T-cell (primary cell): ENCODE results near the gene DDX19B. TPM values are rescaled to one million over a fixed set of nuclear protein-coding genes. Genes with fewer than 3 reads are reported as not detected.

Experiments used
- ATAC-seq, 4 experiments: fragments of 200-7000 bp in 3 of 4; fragments of 150-1000 bp in 1 of 4; cut with Tn5 transposase; replicated peaks in 1 of 4; 1 replicate in 3 of 4; 2 replicates in 1 of 4; pipeline ENCODE4 v1.10.0; 2021; ENCODE audit warnings: moderate library complexity in 3 of 4, mild to moderate bottlenecking in 2 of 4, moderate number of reproducible peaks in 1 of 4
- CTCF ChIA-PET, 2 donors: fragments of 300-600 bp; sonication (Branson Sonifier 250); formaldehyde crosslinking; loops; one replicate each; lab custom pipeline; 2022; ENCODE audit warnings: antibody characterized with exemption in 2 of 2; lab: Charles Lee
- POLR2A ChIA-PET, 2 donors: fragments of 300-600 bp; sonication (Branson Sonifier 250); formaldehyde crosslinking; loops; one replicate each; lab custom pipeline; 2022; ENCODE audit warnings: antibody characterized with exemption in 2 of 2; lab: Charles Lee
- DNase-seq, 35 experiments: peaks; one replicate each; pipeline versions ENCODE4 v3.0.0 to v3.0.0-alpha.2; 2013 to 2023
- H3K27ac ChIP-seq: one replicate; pipeline ENCODE4 v1.5.1; 2013; ENCODE audit warnings: low read length
- H3K27me3 ChIP-seq, 2 experiments: replicated peaks in 1 of 2; 1 replicate in 1 of 2; 2 replicates in 1 of 2; pipeline versions ENCODE4 v1.6.1 to v1.7.0; 2013; ENCODE audit warnings: low read length in 1 of 2, mixed read lengths in 1 of 2; ENCODE audit not compliant: control insufficient read depth in 2 of 2, insufficient read depth in 2 of 2; ENCODE audit errors: extremely low read depth in 1 of 2
- H3K36me3 ChIP-seq, 2 donors: 1 replicate in 1 of 2; 2 replicates in 1 of 2; pipeline versions ENCODE4 v1.6.1 to v1.7.0; 2013; ENCODE audit warnings: low read length in 1 of 2; ENCODE audit not compliant: control insufficient read depth in 2 of 2, insufficient read depth in 1 of 2; ENCODE audit errors: extremely low read depth in 1 of 2
- H3K4me1 ChIP-seq, 2 experiments: 1 replicate in 1 of 2; 2 replicates in 1 of 2; pipeline versions ENCODE4 v1.6.1 to v1.7.0; 2013; ENCODE audit warnings: low read length in 2 of 2, mixed read lengths in 1 of 2; ENCODE audit not compliant: insufficient read depth in 2 of 2, control insufficient read depth in 1 of 2; ENCODE audit errors: extremely low read depth in 1 of 2
- H3K4me3 ChIP-seq, 2 donors: 1 replicate in 1 of 2; 2 replicates in 1 of 2; pipeline versions ENCODE4 v1.5.1 to v1.7.0; 2013; ENCODE audit warnings: mild to moderate bottlenecking in 2 of 2, low read length in 1 of 2, moderate library complexity in 1 of 2; ENCODE audit not compliant: control insufficient read depth in 1 of 2; ENCODE audit errors: extremely low read depth in 1 of 2
- H3K9me3 ChIP-seq: 2 replicates; pipeline ENCODE4 v1.7.0; 2013
- H3K27ac Mint-ChIP-seq, 2 donors: one replicate each; pipeline ENCODE4 v1.8.0; 2020 to 2021; ENCODE audit warnings: mild to moderate bottlenecking in 2 of 2, mixed read lengths in 2 of 2
- H3K27me3 Mint-ChIP-seq, 2 donors: one replicate each; pipeline ENCODE4 v1.8.0; 2021 to 2022; ENCODE audit warnings: mixed read lengths in 2 of 2
- H3K36me3 Mint-ChIP-seq: one replicate; pipeline ENCODE4 v1.8.0; 2021; ENCODE audit warnings: mixed read lengths
- H3K4me1 Mint-ChIP-seq, 3 donors: one replicate each; pipeline ENCODE4 v1.8.0; 2020 to 2022; ENCODE audit warnings: mixed read lengths in 3 of 3, mild to moderate bottlenecking in 1 of 3
- H3K4me3 Mint-ChIP-seq, 3 donors: one replicate each; pipeline ENCODE4 v1.8.0; 2020 to 2022; ENCODE audit warnings: mild to moderate bottlenecking in 3 of 3, mixed read lengths in 3 of 3, moderate library complexity in 3 of 3
- H3K9me3 Mint-ChIP-seq, 3 donors: one replicate each; pipeline ENCODE4 v1.8.0; 2020 to 2022; ENCODE audit warnings: mixed read lengths in 3 of 3
- WGBS: methylation state at CpG from one replicate; pipeline ENCODE4 v1.1.5; 2013; ENCODE audit warnings: missing lambda C conversion rate; ENCODE audit not compliant: insufficient coverage; 5-methylcytosine and 5-hydroxymethylcytosine counted together
- total RNA-seq, 35 experiments: library from RNA in 6 of 35; stranded (reverse) in 6 of 35; fragments of 120-200 nt in 1 of 35; gene quantifications; one replicate each; pipeline versions ENCODE4 v1.2.1 to v1.2.4 and lab custom pipeline; 2013 to 2026

DDX19B gene
- total RNA-seq, 5 donors from 2014 or later (not counting 1 experiment from before 2014, with no cell fraction given): 26.4 to 37.4 (median 33.2) TPM

- Histone ChIP-seq H3K9me3 (no peaks in the 10 kb centered on the region), H3K27me3 (no peaks in the 10 kb centered on the region), H3K27ac (no peak overlapping the region), H3K4me3 (no peak overlapping the region), H3K4me1 (no peaks in the 10 kb centered on the region), H3K36me3 (peaks cover 12 to 22% of the 10 kb centered on the region in 2 donors)
- Mint-ChIP-seq H3K4me3 (no peak overlapping the region), H3K9me3 (no peaks in the 10 kb centered on the region), H3K4me1 (no peaks in the 10 kb centered on the region), H3K27me3 (no peaks in the 10 kb centered on the region), H3K36me3 (peaks cover 20% of the 10 kb centered on the region), H3K27ac (no peak overlapping the region)
- no peak for DNase-seq
- 100% methylated on average over 5 of the region's 5 CpGs for WGBS
- no peak for ATAC-seq
- CTCF ChIA-PET: no interaction called here
- POLR2A ChIA-PET: interaction anchor here in 1 of 2 donors (0.6 kb wide), 1 partner anchor 19 kb away, joined by 6 read pairs; no protein-coding TSS in a partner anchor
Measured at GRCh38 chr16:70337814-70338213, 38.8 kb downstream of the DDX19B start.

DNA sequence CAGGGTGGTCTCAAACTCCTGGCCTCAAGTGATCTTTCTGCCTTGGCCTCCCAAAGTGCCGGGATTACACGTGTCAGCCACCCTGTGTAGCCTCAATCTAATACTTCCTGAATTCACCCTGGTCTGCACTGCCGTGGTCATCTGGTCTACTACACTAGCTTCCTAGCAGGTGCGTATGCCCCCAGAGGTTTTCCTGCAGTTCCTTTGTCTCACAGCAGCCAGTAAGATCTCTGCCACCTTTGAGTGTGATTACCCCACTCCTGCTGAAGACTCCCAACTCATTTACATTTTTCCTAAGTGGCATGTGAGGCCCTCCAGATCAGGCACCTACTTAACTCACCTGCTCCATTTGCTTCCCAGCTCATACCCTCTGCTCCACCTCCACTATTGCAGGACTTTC, 42.6 kb downstream of the DDX19B start:
- H3K9me3 Mint-ChIP-seq: no peaks in the 10 kb centered on the region

DNA sequence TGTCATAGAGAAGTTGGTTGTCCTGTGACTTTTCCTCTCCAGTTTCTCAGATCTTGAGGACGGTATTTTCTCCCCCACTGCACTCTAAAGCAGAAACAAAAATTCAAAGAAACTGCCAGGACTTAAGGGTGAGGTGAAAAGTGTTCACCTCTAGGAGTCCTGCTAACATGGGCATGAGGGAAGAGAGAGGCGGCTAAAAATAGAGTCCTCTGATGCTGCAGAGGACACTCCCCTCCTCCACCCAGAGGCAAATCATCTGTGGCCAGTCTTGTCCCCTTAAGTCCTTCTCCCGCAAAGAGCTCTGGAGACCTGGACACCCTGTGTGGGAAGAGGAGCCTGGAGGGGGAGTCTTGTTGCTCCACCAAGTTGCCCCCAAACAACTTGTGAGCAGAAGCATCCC, 43.0 kb downstream of the DDX19B start:
- CTCF ChIA-PET: no interaction called here
- Histone ChIP-seq H3K27ac (no peak overlapping the region), H3K9me3 (no peaks in the 10 kb centered on the region), H3K36me3 (no peaks in the 10 kb centered on the region), H3K4me3 (no peak overlapping the region), H3K27me3 (no peaks in the 10 kb centered on the region), H3K4me1 (peaks cover 3 to 12% of the 10 kb centered on the region in 2 experiments)
- no peak overlapping the region for H3K27ac Mint-ChIP-seq
- H3K4me3 Mint-ChIP-seq: no peak overlapping the region
- H3K36me3 Mint-ChIP-seq: no peaks in the 10 kb centered on the region
- ATAC-seq (no peak), DNase-seq (no peak)
- H3K9me3 Mint-ChIP-seq: no peaks in the 10 kb centered on the region
- H3K4me1 Mint-ChIP-seq: peaks cover 10 to 11% (median 11%) of the 10 kb centered on the region in 3 donors
- no peaks in the 10 kb centered on the region for H3K27me3 Mint-ChIP-seq
- no CpG with 5 or more reads among the region's 3 CpGs for WGBS
- POLR2A ChIA-PET: no interaction called here

More for the DNA sequence above, 42.6 kb downstream of the DDX19B start:
- H3K4me1 ChIP-seq: peaks cover 3 to 9% of the 10 kb centered on the region in 2 experiments
- no peak overlapping the region for H3K27ac ChIP-seq
- DNase-seq (no peak), ATAC-seq (no peak)
- Mint-ChIP-seq H3K4me1 (peaks cover 7 to 8% (median 7%) of the 10 kb centered on the region in 3 donors), H3K4me3 (no peak overlapping the region), H3K36me3 (no peaks in the 10 kb centered on the region), H3K27ac (no peak overlapping the region), H3K27me3 (no peaks in the 10 kb centered on the region)
- CTCF ChIA-PET: no interaction called here
- no peaks in the 10 kb centered on the region for H3K27me3 ChIP-seq
- H3K9me3 ChIP-seq: no peaks in the 10 kb centered on the region
- POLR2A ChIA-PET: no interaction called here
- no peaks in the 10 kb centered on the region for H3K36me3 ChIP-seq
- WGBS: 73% methylated on average over 4 of the region's 4 CpGs
- H3K4me3 ChIP-seq: no peak overlapping the region

DNA sequence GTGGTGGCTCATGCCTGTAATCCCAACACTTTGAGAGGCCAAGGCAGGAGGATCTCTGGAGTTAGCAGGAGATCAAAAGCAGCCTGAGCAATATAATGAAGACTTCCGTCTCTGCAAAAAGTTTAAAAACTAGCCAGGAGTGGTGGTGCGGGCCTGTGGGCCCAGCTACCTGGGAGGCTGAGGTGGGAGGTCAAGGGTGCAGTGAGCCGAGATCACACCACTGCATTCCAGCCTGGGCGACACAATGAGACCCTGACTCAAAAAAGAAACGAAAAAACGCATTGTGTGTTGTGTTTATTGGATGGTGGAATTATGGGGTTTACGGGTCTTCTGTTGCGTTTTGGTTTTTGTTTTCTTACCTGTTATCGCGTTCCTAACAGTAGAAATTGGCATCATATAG, 46.9 kb downstream of the DDX19B start:
- H3K36me3 Mint-ChIP-seq: peaks cover 7% of the 10 kb centered on the region
- no peaks in the 10 kb centered on the region for H3K9me3 ChIP-seq
- H3K4me1 ChIP-seq: peaks cover 10 to 28% of the 10 kb centered on the region in 2 experiments
- no peaks in the 10 kb centered on the region for H3K27me3 Mint-ChIP-seq
- no peaks in the 10 kb centered on the region for H3K9me3 Mint-ChIP-seq
- H3K4me1 Mint-ChIP-seq: peaks cover 30 to 35% (median 33%) of the 10 kb centered on the region in 3 donors
- peak overlapping the region; percentile 94 to 95 (median 94) for H3K4me3 Mint-ChIP-seq
- H3K27ac ChIP-seq: peak overlapping the region; percentile 94
- H3K27me3 ChIP-seq: no peaks in the 10 kb centered on the region
- H3K36me3 ChIP-seq: peaks cover 4 to 11% of the 10 kb centered on the region in 2 donors
- 92% methylated on average over 6 of the region's 10 CpGs for WGBS
- H3K4me3 ChIP-seq: peak overlapping the region; percentile 81 to 93
- ChIA-PET CTCF (interaction anchor here (0.5 to 1.4 kb wide), 6 partner anchors 13 to 425 kb away, joined by 3 to 5 read pairs (median 3); partner anchors contain the start of genes COG4 (in 1 of the 2) and DDX19B (in 1 of the 2)), POLR2A (interaction anchor here (0.5 to 1.9 kb wide), 15 partner anchors 13 to 454 kb away, joined by 3 to 17 read pairs (median 5); partner anchors contain the start of genes DDX19B (in 2 of the 2) and AARS1 (in 1 of the 2))
- peak overlapping the region; percentile 87 to 98 for H3K27ac Mint-ChIP-seq
- no peak for ATAC-seq
- no peak for DNase-seq

DNA sequence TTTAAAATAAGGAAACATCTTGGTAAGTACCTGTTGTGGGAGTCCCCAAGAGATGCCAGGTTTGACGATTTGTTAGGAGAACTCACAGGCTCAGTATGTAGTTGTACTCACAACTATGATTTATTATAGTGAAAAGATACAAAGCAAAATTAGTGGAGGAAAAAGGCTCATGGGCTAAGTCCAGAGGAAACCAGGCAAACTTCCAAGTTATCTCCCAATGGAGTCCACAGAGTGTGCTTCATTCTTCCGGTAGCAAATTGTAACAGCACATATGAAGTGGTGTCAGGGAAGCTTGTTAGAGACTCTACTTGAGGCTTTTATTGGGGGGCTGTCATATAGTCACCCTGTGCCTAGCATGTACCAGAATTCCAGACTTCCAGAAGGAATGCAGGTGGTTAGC, 50.0 kb downstream of the DDX19B start:
- Mint-ChIP-seq H3K4me1 (peaks cover 30 to 39% (median 36%) of the 10 kb centered on the region in 3 donors), H3K4me3 (peak overlapping the region in 1 of 3 donors; percentile 13), H3K36me3 (peaks cover 12% of the 10 kb centered on the region), H3K27ac (peak overlapping the region in 1 of 2 donors; percentile 11), H3K9me3 (no peaks in the 10 kb centered on the region), H3K27me3 (no peaks in the 10 kb centered on the region)
- ChIA-PET CTCF (interaction anchor here in 1 of 2 donors (0.6 to 0.7 kb wide), 2 partner anchors 34 to 60 kb away, joined by 3 to 4 read pairs; partner anchors contain the start of gene AARS1), POLR2A (interaction anchor here in 1 of 2 donors (1.0 kb wide), 1 partner anchor 24 kb away, joined by 3 read pairs; no protein-coding TSS in a partner anchor)
- H3K4me3 ChIP-seq: no peak overlapping the region
- no CpG with 5 or more reads among the region's 2 CpGs for WGBS
- H3K36me3 ChIP-seq: peaks cover 4 to 32% of the 10 kb centered on the region in 2 donors
- no peak overlapping the region for H3K27ac ChIP-seq
- peaks cover 10 to 28% of the 10 kb centered on the region in 2 experiments for H3K4me1 ChIP-seq
- H3K9me3 ChIP-seq: no peaks in the 10 kb centered on the region
- DNase-seq (no peak), ATAC-seq (no peak)
- H3K27me3 ChIP-seq: no peaks in the 10 kb centered on the region

- Histone ChIP-seq H3K36me3 (peaks cover 4 to 37% of the 10 kb centered on the region in 2 donors), H3K4me1 (peaks cover 10 to 28% of the 10 kb centered on the region in 2 experiments), H3K4me3 (no peak overlapping the region), H3K9me3 (no peaks in the 10 kb centered on the region), H3K27ac (no peak overlapping the region), H3K27me3 (no peaks in the 10 kb centered on the region)
- Mint-ChIP-seq H3K27ac (peak overlapping the region in 1 of 2 donors; percentile 22), H3K4me3 (no peak overlapping the region), H3K36me3 (peaks cover 15% of the 10 kb centered on the region), H3K27me3 (no peaks in the 10 kb centered on the region), H3K4me1 (peaks cover 30 to 39% (median 36%) of the 10 kb centered on the region in 3 donors), H3K9me3 (no peaks in the 10 kb centered on the region)
- ChIA-PET CTCF (interaction anchor here in 1 of 2 donors (0.6 kb wide), 1 partner anchor 82 kb away, joined by 4 read pairs; no protein-coding TSS in a partner anchor), POLR2A (no interaction called here)
- DNase-seq: no peak
- no peak for ATAC-seq
- WGBS: 75% methylated on average over 2 of the region's 2 CpGs
Measured at GRCh38 chr16:70349783-70350182, 50.8 kb downstream of the DDX19B start.
